Activated T-cell treated with anti-CD3 and anti-CD28 coated beads, Interleukin-2, amount 50 U/mL, for 24 hours (primary cell): Measurements from ENCODE around the gene EEPD1.
"Not testable (repeated sequence)": the region's sequence is repeated elsewhere in the genome, so short reads cannot be mapped to it uniquely, and the experiment has no call there.

Experiments
- DNase-seq: peaks from one replicate; pipeline ENCODE4 v3.0.0-alpha.2; 2020
- H3K27ac Mint-ChIP-seq: 2 replicates; pipeline ENCODE4 v1.8.0; 2020; ENCODE audit warnings: mild to moderate bottlenecking, mixed read lengths
- H3K27me3 Mint-ChIP-seq: 2 replicates; pipeline ENCODE4 v1.8.0; 2020; ENCODE audit warnings: mixed read lengths
- H3K36me3 Mint-ChIP-seq: 2 replicates; pipeline ENCODE4 v1.8.0; 2020; ENCODE audit warnings: low read depth, mixed read lengths
- H3K4me1 Mint-ChIP-seq: 2 replicates; pipeline ENCODE4 v1.8.0; 2020; ENCODE audit warnings: low read depth, mixed read lengths
- H3K4me3 Mint-ChIP-seq: 2 replicates; pipeline ENCODE4 v1.8.0; 2020; ENCODE audit warnings: mild to moderate bottlenecking, moderate library complexity, mixed read lengths
- H3K9me3 Mint-ChIP-seq: 2 replicates; pipeline ENCODE4 v1.8.0; 2020; ENCODE audit warnings: mixed read lengths

EEPD1 gene

DNA sequence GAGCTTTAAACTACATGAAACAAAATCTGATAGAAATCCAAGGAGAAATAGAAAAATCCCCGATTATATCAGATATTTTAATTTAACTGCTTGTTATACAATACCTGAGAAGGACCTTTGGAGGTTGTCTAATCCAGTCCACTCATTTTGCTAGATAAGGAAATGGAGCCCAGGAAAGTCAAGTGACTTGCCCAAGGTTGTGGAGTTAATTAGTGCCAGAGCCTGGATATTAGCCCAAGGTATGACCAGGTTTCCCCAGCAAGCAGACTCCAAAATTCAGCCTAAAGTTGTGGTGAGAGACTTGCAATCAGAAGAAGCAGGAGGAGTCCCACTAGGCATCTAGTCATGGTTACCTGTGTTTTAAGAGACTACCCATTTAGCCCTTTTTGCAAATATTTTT is 11.7 kb upstream of the EEPD1 start:
- Mint-ChIP-seq H3K9me3 (peaks cover 3% of the 10 kb centered on the region), H3K4me3 (no peak overlapping the region), H3K36me3 (no peaks in the 10 kb centered on the region), H3K4me1 (no peaks in the 10 kb centered on the region), H3K27me3 (no peaks in the 10 kb centered on the region), H3K27ac (no peak overlapping the region)
- no peak for DNase-seq

DNA sequence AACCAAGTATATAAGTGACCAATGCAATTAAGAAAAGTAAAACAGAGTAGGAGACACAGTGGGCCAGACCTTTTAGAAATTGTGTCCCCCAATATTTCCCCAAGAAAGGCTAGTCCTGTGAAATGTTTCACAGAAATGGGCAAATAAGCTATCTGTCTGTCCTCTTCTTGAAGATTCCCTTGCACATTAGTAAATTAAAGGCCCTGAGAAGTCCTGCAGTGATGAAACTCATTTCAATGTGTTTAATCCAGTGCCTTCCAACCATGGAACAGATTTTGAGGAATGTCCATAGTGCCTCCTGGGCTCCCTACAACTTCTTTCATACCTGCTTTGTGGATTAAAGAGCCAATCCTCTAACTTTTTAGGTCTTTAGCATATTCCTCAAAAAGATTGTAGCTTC is 11.2 kb upstream of the EEPD1 start:
- Mint-ChIP-seq H3K4me1 (no peaks in the 10 kb centered on the region), H3K4me3 (no peak overlapping the region), H3K27ac (no peak overlapping the region), H3K27me3 (no peaks in the 10 kb centered on the region), H3K9me3 (peaks cover 3% of the 10 kb centered on the region), H3K36me3 (no peaks in the 10 kb centered on the region)
- DNase-seq = no peak

DNA sequence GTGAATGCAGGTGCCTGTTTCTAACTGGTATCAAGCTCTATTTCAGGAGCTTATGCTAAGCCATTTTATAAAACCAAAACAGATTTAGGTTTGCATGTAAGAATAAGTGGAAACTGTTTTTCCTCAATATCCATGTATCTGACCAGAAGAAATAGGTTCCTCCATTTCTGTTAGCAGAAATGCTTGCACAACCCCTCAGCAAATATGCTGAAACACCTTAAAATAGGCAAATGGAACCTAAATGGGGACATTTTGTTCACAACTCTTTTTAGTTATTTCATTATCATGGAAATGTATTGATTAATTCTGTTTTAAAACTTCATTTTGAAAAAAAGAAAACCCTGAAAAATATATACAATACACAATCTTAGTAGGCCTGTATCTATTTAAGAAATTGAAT is 8.9 kb upstream of the EEPD1 start:
- H3K9me3 Mint-ChIP-seq = peaks cover 3% of the 10 kb centered on the region
- no peak for DNase-seq
- no peak overlapping the region for H3K27ac Mint-ChIP-seq
- H3K4me1 Mint-ChIP-seq = no peaks in the 10 kb centered on the region
- H3K27me3 Mint-ChIP-seq = no peaks in the 10 kb centered on the region
- no peaks in the 10 kb centered on the region for H3K36me3 Mint-ChIP-seq
- H3K4me3 Mint-ChIP-seq = no peak overlapping the region

- Mint-ChIP-seq H3K4me3 (no peak overlapping the region), H3K27ac (no peak overlapping the region), H3K4me1 (no peaks in the 10 kb centered on the region), H3K36me3 (no peaks in the 10 kb centered on the region), H3K9me3 (peaks cover 3% of the 10 kb centered on the region), H3K27me3 (no peaks in the 10 kb centered on the region)
- no peak for DNase-seq
Observed at GRCh38 chr7:36145686-36146085, 7.4 kb upstream of the EEPD1 start.

GRCh38 chr7:36147361-36147760 is 5.7 kb upstream of the EEPD1 start:
- no peaks in the 10 kb centered on the region for H3K9me3 Mint-ChIP-seq
- no peak overlapping the region for H3K4me3 Mint-ChIP-seq
- no peaks in the 10 kb centered on the region for H3K27me3 Mint-ChIP-seq
- peaks cover 4% of the 10 kb centered on the region for H3K4me1 Mint-ChIP-seq
- no peaks in the 10 kb centered on the region for H3K36me3 Mint-ChIP-seq
- DNase-seq = no peak
- H3K27ac Mint-ChIP-seq = no peak overlapping the region

DNA sequence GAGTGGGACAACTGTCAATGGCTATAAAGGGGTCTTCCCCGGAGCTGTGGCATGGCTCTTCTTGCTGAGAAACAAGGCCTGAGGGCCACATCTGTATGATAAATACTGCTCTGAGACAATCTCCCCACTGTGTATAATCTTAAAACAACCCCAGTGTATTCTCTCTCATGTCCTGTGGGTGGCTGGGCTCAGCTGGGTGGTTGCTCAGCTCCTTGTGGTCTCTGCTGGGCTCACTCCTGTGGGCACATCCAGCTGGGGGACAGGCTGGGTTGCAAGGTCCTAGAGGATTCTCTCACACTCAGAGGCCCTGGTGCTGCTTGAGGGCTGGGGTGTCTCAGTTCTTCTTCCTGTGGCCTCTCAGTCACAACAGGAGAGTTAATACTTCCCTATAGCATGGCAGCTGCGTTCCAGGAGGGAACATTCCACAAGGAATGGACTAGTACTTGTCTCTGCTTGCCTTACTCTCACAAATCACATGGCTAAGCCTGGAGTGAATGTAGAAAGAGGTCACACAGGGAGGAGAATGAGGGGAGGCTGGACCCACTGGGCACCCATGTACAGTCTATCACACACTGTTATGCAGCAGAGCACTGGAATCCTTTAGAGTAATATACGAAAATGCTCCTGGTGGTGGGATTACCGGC is 4.5 kb upstream of the EEPD1 start:
- Mint-ChIP-seq H3K27ac (no peak overlapping the region), H3K27me3 (no peaks in the 10 kb centered on the region), H3K4me3 (no peak overlapping the region), H3K4me1 (peaks cover 6% of the 10 kb centered on the region), H3K36me3 (no peaks in the 10 kb centered on the region), H3K9me3 (no peaks in the 10 kb centered on the region)
- DNase-seq = no peak

DNA sequence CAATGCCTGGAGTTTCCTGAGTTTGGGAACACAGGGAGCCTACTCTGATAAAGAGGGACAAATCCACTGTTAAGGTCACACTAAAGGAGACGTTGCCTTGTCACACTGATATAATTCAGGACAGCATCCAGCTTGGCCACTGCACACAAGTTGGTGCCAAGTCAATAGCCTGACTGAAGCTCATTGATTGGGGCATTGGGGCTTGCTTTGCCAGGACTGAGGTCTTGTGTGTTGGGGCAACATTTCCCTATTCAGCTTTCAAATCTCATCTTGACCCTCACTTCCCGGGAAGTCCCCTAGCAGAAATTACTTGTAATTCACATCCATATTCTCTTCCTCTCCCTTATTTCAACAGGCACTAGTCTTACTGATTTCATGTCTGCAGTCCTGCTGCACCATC is 3.8 kb upstream of the EEPD1 start:
- not testable (repeated sequence) for H3K27me3 Mint-ChIP-seq, H3K9me3 Mint-ChIP-seq

GRCh38 chr7:36149694-36150452 is 3.2 kb upstream of the EEPD1 start:
- H3K36me3 Mint-ChIP-seq = no peaks in the 10 kb centered on the region
- H3K4me3 Mint-ChIP-seq = no peak overlapping the region
- peaks cover 17% of the 10 kb centered on the region for H3K4me1 Mint-ChIP-seq
- DNase-seq = no peak
- H3K27ac Mint-ChIP-seq = no peak overlapping the region
- H3K27me3 Mint-ChIP-seq = no peaks in the 10 kb centered on the region
- no peaks in the 10 kb centered on the region for H3K9me3 Mint-ChIP-seq

More for the DNA sequence above, 3.8 kb upstream of the EEPD1 start:
- not testable (repeated sequence) for H3K4me3 Mint-ChIP-seq, DNase-seq, H3K36me3 Mint-ChIP-seq, H3K27ac Mint-ChIP-seq
- H3K4me1 Mint-ChIP-seq = peaks cover 13% of the 10 kb centered on the region

GRCh38 chr7:36151921-36152755 is 916 bp upstream of the EEPD1 start:
- Mint-ChIP-seq H3K4me3 (peak overlapping the region; percentile 76), H3K4me1 (peaks cover 33% of the 10 kb centered on the region), H3K9me3 (no peaks in the 10 kb centered on the region), H3K36me3 (no peaks in the 10 kb centered on the region), H3K27me3 (no peaks in the 10 kb centered on the region), H3K27ac (peak overlapping the region; percentile 70)
- DNase-seq = no peak

GRCh38 chr7:36153571-36154097 is 580 bp downstream of the EEPD1 start:
- no peak for DNase-seq
- Mint-ChIP-seq H3K27ac (no peak overlapping the region), H3K4me3 (peak overlapping the region; percentile 76), H3K36me3 (no peaks in the 10 kb centered on the region), H3K9me3 (no peaks in the 10 kb centered on the region), H3K4me1 (peaks cover 35% of the 10 kb centered on the region), H3K27me3 (no peaks in the 10 kb centered on the region)

GRCh38 chr7:36154255-36155212 is 1.5 kb downstream of the EEPD1 start:
- Mint-ChIP-seq H3K27ac (no peak overlapping the region), H3K4me1 (peaks cover 35% of the 10 kb centered on the region), H3K27me3 (no peaks in the 10 kb centered on the region), H3K36me3 (no peaks in the 10 kb centered on the region), H3K4me3 (peak overlapping the region; percentile 76), H3K9me3 (no peaks in the 10 kb centered on the region)
- DNase-seq = peak; percentile 32

DNA sequence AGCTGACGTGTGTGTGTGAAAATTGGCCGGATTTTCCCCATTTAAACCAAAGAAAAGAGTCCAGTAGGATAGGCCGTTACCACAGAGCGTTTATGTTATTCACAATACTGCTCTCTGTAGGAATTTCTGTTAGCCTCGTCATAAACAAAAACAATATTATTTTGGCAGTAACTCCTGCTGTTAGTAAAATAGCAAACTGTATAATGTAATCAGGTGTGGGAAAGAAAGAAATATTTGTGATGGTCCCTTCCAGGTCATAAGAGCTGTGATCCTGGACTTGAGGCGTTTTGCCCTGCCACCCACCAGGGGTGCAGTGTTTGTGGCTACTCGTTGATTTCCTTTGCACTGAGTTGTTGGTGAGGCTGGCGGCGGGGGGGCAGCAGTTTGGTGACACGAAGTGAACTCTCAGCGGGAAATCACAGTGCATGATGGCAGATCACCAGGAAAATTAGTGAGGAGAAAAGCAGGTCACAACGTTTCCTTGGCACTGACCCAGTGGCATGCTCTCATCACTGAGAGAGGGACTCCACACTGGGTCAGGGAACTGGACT is 2.8 kb downstream of the EEPD1 start:
- Mint-ChIP-seq H3K27me3 (no peaks in the 10 kb centered on the region), H3K4me3 (no peak overlapping the region), H3K27ac (no peak overlapping the region), H3K4me1 (peaks cover 35% of the 10 kb centered on the region), H3K9me3 (no peaks in the 10 kb centered on the region), H3K36me3 (no peaks in the 10 kb centered on the region)
- DNase-seq = no peak

GRCh38 chr7:36157527-36158320 is 4.7 kb downstream of the EEPD1 start:
- Mint-ChIP-seq H3K4me3 (no peak overlapping the region), H3K36me3 (no peaks in the 10 kb centered on the region), H3K9me3 (no peaks in the 10 kb centered on the region), H3K27ac (no peak overlapping the region), H3K27me3 (no peaks in the 10 kb centered on the region), H3K4me1 (peaks cover 30% of the 10 kb centered on the region)
- DNase-seq = no peak
